ENCODE data around the gene PLXNA4. TPM values are rescaled to one million over a fixed set of nuclear protein-coding genes. Genes with fewer than 3 reads are reported as not detected.

PLXNA4 gene
- total RNA-seq, 1 donor from 2014 or later, result 3.3 TPM

- Histone ChIP-seq H3K27me3 (ENCODE audit: insufficient read depth, low read length) (no peaks in the 10 kb centered on the region), H3K9me3 (ENCODE audit: insufficient read depth, low read depth, low read length) (no peaks in the 10 kb centered on the region), H3K36me3 (ENCODE audit: insufficient read depth, low read length) (no peaks in the 10 kb centered on the region), H3K79me2 (ENCODE audit: insufficient read depth, low read length) (no peaks in the 10 kb centered on the region), H3K4me1 (ENCODE audit: insufficient read depth, low read length) (no peaks in the 10 kb centered on the region), H3K27ac (ENCODE audit: low read depth, low read length) (no peak overlapping the region), H3K9ac (ENCODE audit: low read length) (no peak overlapping the region), H4K20me1 (ENCODE audit: insufficient read depth, low read length) (no peaks in the 10 kb centered on the region), H3K4me2 (ENCODE audit: low read length) (no peak overlapping the region), H3K4me3 (ENCODE audit: insufficient read depth, low read depth, low read length) (no peak overlapping the region), H2AFZ (ENCODE audit: low read depth, low read length) (no peak overlapping the region)
- H3K36me3 Mint-ChIP-seq (ENCODE audit: low read depth, unreplicated experiment), result peaks cover 2% of the 10 kb centered on the region
- no peak overlapping the region for H3K27ac Mint-ChIP-seq (ENCODE audit: unreplicated experiment)
- FAIRE-seq, result no peak
- no peaks in the 10 kb centered on the region for H3K9me3 Mint-ChIP-seq (ENCODE audit: unreplicated experiment)
- no peak for TF ChIP-seq CTCF (IDR thresholded peaks at IDR 0.05; ENCODE audit: insufficient read depth, low read depth, low read length)
- TF ChIP-seq EZH2 (IDR thresholded peaks at IDR 0.05; ENCODE audit: insufficient read depth, low read length), result no peak
- H3K4me1 Mint-ChIP-seq (ENCODE audit: low read depth, unreplicated experiment), result peaks cover 11% of the 10 kb centered on the region
- H3K4me3 Mint-ChIP-seq (ENCODE audit: unreplicated experiment), result no peak overlapping the region
- H3K27me3 Mint-ChIP-seq (ENCODE audit: low read depth, unreplicated experiment), result peaks cover 9% of the 10 kb centered on the region
- DNase-seq (ENCODE audit: low read depth), result no peak
Measured at GRCh38 chr7:132286836-132287235, 289.4 kb downstream of the PLXNA4 start.

- Mint-ChIP-seq H3K9me3 (ENCODE audit: unreplicated experiment) (no peaks in the 10 kb centered on the region), H3K4me1 (ENCODE audit: low read depth, unreplicated experiment) (peaks cover 22% of the 10 kb centered on the region), H3K36me3 (ENCODE audit: low read depth, unreplicated experiment) (no peaks in the 10 kb centered on the region), H3K27me3 (ENCODE audit: low read depth, unreplicated experiment) (peaks cover 4% of the 10 kb centered on the region), H3K4me3 (ENCODE audit: unreplicated experiment) (no peak overlapping the region), H3K27ac (ENCODE audit: unreplicated experiment) (no peak overlapping the region)
- H3K4me3 ChIP-seq (ENCODE audit: insufficient read depth, low read depth, low read length), result no peak overlapping the region
- H3K9me3 ChIP-seq (ENCODE audit: insufficient read depth, low read depth, low read length), result no peaks in the 10 kb centered on the region
- no peaks in the 10 kb centered on the region for H3K79me2 ChIP-seq (ENCODE audit: insufficient read depth, low read length)
- DNase-seq (ENCODE audit: low read depth) (no peak), FAIRE-seq (no peak)
- no peak overlapping the region for H2AFZ ChIP-seq (ENCODE audit: low read depth, low read length)
- H3K4me2 ChIP-seq (ENCODE audit: low read length), result no peak overlapping the region
- H3K9ac ChIP-seq (ENCODE audit: low read length), result no peak overlapping the region
- no peaks in the 10 kb centered on the region for H3K27me3 ChIP-seq (ENCODE audit: insufficient read depth, low read length)
- H3K4me1 ChIP-seq (ENCODE audit: insufficient read depth, low read length), result no peaks in the 10 kb centered on the region
- TF ChIP-seq EZH2 (IDR thresholded peaks at IDR 0.05; ENCODE audit: insufficient read depth, low read length) (no peak), CTCF (IDR thresholded peaks at IDR 0.05; ENCODE audit: insufficient read depth, low read depth, low read length) (no peak)
- no peak overlapping the region for H3K27ac ChIP-seq (ENCODE audit: low read depth, low read length)
- no peaks in the 10 kb centered on the region for H4K20me1 ChIP-seq (ENCODE audit: insufficient read depth, low read length)
- H3K36me3 ChIP-seq (ENCODE audit: insufficient read depth, low read length), result no peaks in the 10 kb centered on the region
Measured at GRCh38 chr7:132280335-132280734, 295.9 kb downstream of the PLXNA4 start.

DNA sequence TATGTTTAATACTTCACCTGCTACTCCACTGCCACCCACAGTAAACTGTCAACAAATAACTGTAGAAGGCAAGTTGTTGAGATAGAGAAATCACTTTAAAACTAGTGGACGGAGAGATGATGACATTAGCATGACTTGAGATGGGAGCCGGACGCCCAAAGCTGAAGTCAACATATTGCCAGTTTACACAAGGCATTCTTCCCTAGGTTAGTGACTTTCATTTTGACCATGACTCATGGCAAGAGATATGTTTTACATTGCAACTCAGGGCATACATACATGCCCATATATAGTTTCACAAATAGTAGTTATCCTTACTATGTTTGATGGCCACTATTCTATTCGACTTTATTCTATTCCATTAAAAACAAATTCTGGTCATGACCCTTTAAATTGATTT, 296.6 kb downstream of the PLXNA4 start:
- no peaks in the 10 kb centered on the region for H3K27me3 ChIP-seq (ENCODE audit: insufficient read depth, low read length)
- DNase-seq (ENCODE audit: low read depth) (no peak), FAIRE-seq (no peak)
- H3K27ac Mint-ChIP-seq (ENCODE audit: unreplicated experiment), result no peak overlapping the region
- H3K4me2 ChIP-seq (ENCODE audit: low read length), result no peak overlapping the region
- H3K4me1 ChIP-seq (ENCODE audit: insufficient read depth, low read length), result no peaks in the 10 kb centered on the region
- no peaks in the 10 kb centered on the region for H3K9me3 Mint-ChIP-seq (ENCODE audit: unreplicated experiment)
- H3K79me2 ChIP-seq (ENCODE audit: insufficient read depth, low read length), result no peaks in the 10 kb centered on the region
- H2AFZ ChIP-seq (ENCODE audit: low read depth, low read length), result no peak overlapping the region
- no peak overlapping the region for H3K4me3 ChIP-seq (ENCODE audit: insufficient read depth, low read depth, low read length)
- no peaks in the 10 kb centered on the region for H3K36me3 ChIP-seq (ENCODE audit: insufficient read depth, low read length)
- no peaks in the 10 kb centered on the region for H3K36me3 Mint-ChIP-seq (ENCODE audit: low read depth, unreplicated experiment)
- peaks cover 6% of the 10 kb centered on the region for H3K27me3 Mint-ChIP-seq (ENCODE audit: low read depth, unreplicated experiment)
- H4K20me1 ChIP-seq (ENCODE audit: insufficient read depth, low read length), result no peaks in the 10 kb centered on the region
- peaks cover 24% of the 10 kb centered on the region for H3K4me1 Mint-ChIP-seq (ENCODE audit: low read depth, unreplicated experiment)
- H3K27ac ChIP-seq (ENCODE audit: low read depth, low read length), result no peak overlapping the region
- no peak overlapping the region for H3K4me3 Mint-ChIP-seq (ENCODE audit: unreplicated experiment)
- TF ChIP-seq EZH2 (IDR thresholded peaks at IDR 0.05; ENCODE audit: insufficient read depth, low read length) (no peak), CTCF (IDR thresholded peaks at IDR 0.05; ENCODE audit: insufficient read depth, low read depth, low read length) (no peak)
- no peaks in the 10 kb centered on the region for H3K9me3 ChIP-seq (ENCODE audit: insufficient read depth, low read depth, low read length)
- no peak overlapping the region for H3K9ac ChIP-seq (ENCODE audit: low read length)

Data from astrocyte (in vitro differentiated cells and primary cell).